Right lobe of liver (tissue), 6 donors: ENCODE data around the gene GRM8. TPM values are rescaled to one million over a fixed set of nuclear protein-coding genes. Genes with fewer than 3 reads are reported as not detected.

Experiments
- ATAC-seq, 4 donors: fragments of 200-7000 bp; cut with Tn5 transposase; one replicate each; pipeline ENCODE4 v1.9.1; 2020; ENCODE audit warnings: mild to moderate bottlenecking in 4 of 4, moderate library complexity in 4 of 4
- DNase-seq, 3 donors: peaks; one replicate each; pipeline ENCODE4 v3.0.0-alpha.2; 2020
- H3K27ac ChIP-seq, 3 donors: fragments of 200-600 bp; one replicate each; pipeline ENCODE4 v1.8.0; 2022
- H3K27me3 ChIP-seq, 2 donors: fragments of 200-600 bp; one replicate each; pipeline ENCODE4 v1.8.0; 2022
- H3K36me3 ChIP-seq, 4 donors: fragments of 200-600 bp; sonication (generic) in 1 of 4; one replicate each; pipeline versions ENCODE4 v1.5.1 to v1.8.0; 2017 to 2022; ENCODE audit warnings: control low read depth in 1 of 4
- H3K4me1 ChIP-seq, 4 donors: fragments of 200-600 bp; sonication (generic) in 1 of 4; one replicate each; pipeline versions ENCODE4 v1.5.1 to v1.8.0; 2017 to 2022; ENCODE audit warnings: control low read depth in 1 of 4
- H3K4me3 ChIP-seq, 3 donors: fragments of 200-600 bp; one replicate each; pipeline ENCODE4 v1.8.0; 2022
- H3K9me3 ChIP-seq, 4 donors: fragments of 200-600 bp; sonication (generic) in 1 of 4; one replicate each; pipeline versions ENCODE4 v1.5.1 to v1.8.0; 2017 to 2022; ENCODE audit warnings: control low read depth in 1 of 4
- CTCF ChIP-seq, 4 donors: fragments of 200-600 bp in 3 of 4; fragments of 450-650 bp in 1 of 4; IDR thresholded peaks; one replicate each; pipeline versions ENCODE4 v1.5.1 to v1.8.0; 2016 to 2022; ENCODE audit warnings: antibody characterized with exemption in 4 of 4, mild to moderate bottlenecking in 2 of 4
- POLR2A ChIP-seq: fragments of 450-650 bp; IDR thresholded peaks from one replicate; pipeline ENCODE4 v1.6.1; 2017; ENCODE audit warnings: antibody characterized with exemption, mild to moderate bottlenecking
- WGBS: methylation state at CpG from one replicate; pipeline ENCODE4 v1.1.6; 2018; ENCODE audit warnings: low coverage, low lambda C conversion rate; ENCODE audit not compliant: insufficient coverage; ENCODE audit errors: missing lambda C conversion rate; 5-methylcytosine and 5-hydroxymethylcytosine counted together
- intact Hi-C, 2 donors: fragments of 100-400 bp; cut with DNase I; formaldehyde crosslinking; loops; one replicate each; pipeline versions ENCODE4 v1.11.2 to v1.14.1; 2022
- total RNA-seq, 6 experiments: library from RNA; depleted of rRNA in 2 of 6; stranded (reverse); fragments of >200 nt in 2 of 6; fragmentation: NEBNext Ultra II Directional in 3 of 6; extraction: Animal tissue kit (Norgen Biotek cat#: 25700) in 3 of 6; gene quantifications; one replicate each; pipeline versions ENCODE4 v1.1.0 to v1.2.4, GENCODE V29; 2016 to 2023
- donor health status: DM: no; HTN: yes; CAD: no.
- donor health status: DM: no; HTN: no; CAD: no.
- donor health status: DM: no; HTN: no; CAD: no.
- donor health status: DM: no; HTN: yes; CAD: no.
- donor health status: DM: no; HTN: yes; CAD: no.

GRM8 gene
- total RNA-seq, 6 experiments from 2014 or later = 0.12 to 8.4 (median 2.7) TPM

- ATAC-seq = no peak
- TF ChIP-seq CTCF (IDR thresholded peaks at IDR 0.05) = no peak
- TF ChIP-seq POLR2A = no peak
These were observed 22.4 kb downstream of the GRM8 start for GRCh38 chr7:127230192-127230925.

DNA sequence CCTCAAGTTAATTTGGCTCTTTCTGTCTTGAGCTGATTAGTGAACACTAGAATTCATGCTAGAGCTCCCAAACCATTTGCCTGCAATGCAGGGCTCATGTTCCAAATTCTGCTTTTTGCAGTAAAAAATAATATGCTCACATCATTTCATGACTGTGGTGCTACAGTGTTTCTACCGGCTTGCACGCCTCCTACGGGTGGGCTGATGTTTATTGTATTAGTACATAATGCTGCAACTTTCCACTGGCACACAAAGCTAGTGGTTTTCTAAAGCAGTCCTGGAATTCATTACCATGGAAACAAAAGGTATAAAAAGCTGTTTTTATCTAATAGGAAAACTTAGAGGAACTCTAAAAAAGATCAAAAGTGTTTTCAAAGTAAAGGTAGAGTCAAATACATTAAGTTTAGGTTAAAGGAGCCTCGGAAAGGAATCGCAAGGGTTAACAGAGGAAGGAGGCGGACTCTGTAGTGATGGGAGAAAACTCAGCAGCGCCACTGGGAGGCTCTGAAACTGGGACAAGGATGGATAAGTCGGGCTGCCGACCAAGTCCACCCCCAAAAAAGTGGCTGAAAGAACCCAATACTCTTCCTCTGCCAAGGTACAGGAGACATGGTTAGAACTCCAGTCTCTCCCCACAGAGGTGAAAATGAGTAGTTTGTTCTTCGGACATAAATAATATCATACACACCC is 25.9 kb downstream of the GRM8 start:
- TF ChIP-seq CTCF (IDR thresholded peaks at IDR 0.05) (no peak), POLR2A (no peak)
- DNase-seq = no peak
- Histone ChIP-seq H3K9me3 (no peaks in the 10 kb centered on the region), H3K4me1 (no peaks in the 10 kb centered on the region), H3K27me3 (no peaks in the 10 kb centered on the region), H3K27ac (no peak overlapping the region), H3K36me3 (no peaks in the 10 kb centered on the region), H3K4me3 (no peak overlapping the region)
- 26% methylated on average over 10 of the region's 10 CpGs for WGBS
- ATAC-seq = no peak
- intact Hi-C loops = no loop called here

More at GRCh38 chr7:127230192-127230925, 22.4 kb downstream of the GRM8 start:
- no peak for DNase-seq
- no peaks in the 10 kb centered on the region for H3K27me3 ChIP-seq
- no peaks in the 10 kb centered on the region for H3K4me1 ChIP-seq
- intact Hi-C loops = no loop called here
- no peaks in the 10 kb centered on the region for H3K9me3 ChIP-seq
- no peaks in the 10 kb centered on the region for H3K36me3 ChIP-seq
- 70% methylated on average over 2 of the region's 3 CpGs for WGBS
- no peak overlapping the region for H3K27ac ChIP-seq
- no peak overlapping the region for H3K4me3 ChIP-seq

GRCh38 chr7:127221731-127222130 is 31.0 kb downstream of the GRM8 start:
- H3K27me3 ChIP-seq = no peaks in the 10 kb centered on the region
- TF ChIP-seq POLR2A (no peak), CTCF (IDR thresholded peaks at IDR 0.05) (no peak)
- no peak overlapping the region for H3K4me3 ChIP-seq
- ATAC-seq (no peak), DNase-seq (no peak)
- H3K4me1 ChIP-seq = no peaks in the 10 kb centered on the region
- intact Hi-C loops = no loop called here
- no peaks in the 10 kb centered on the region for H3K9me3 ChIP-seq
- WGBS = 78% methylated on average over 1 of the region's 1 CpG
- H3K27ac ChIP-seq = no peak overlapping the region
- no peaks in the 10 kb centered on the region for H3K36me3 ChIP-seq

- ATAC-seq = no peak
These were observed 37.6 kb downstream of the GRM8 start for GRCh38 chr7:127214956-127215718.

More at GRCh38 chr7:127214956-127215718, 37.6 kb downstream of the GRM8 start:
- H3K36me3 ChIP-seq = no peaks in the 10 kb centered on the region
- H3K9me3 ChIP-seq = no peaks in the 10 kb centered on the region
- no peak for DNase-seq
- no peaks in the 10 kb centered on the region for H3K27me3 ChIP-seq
- H3K4me3 ChIP-seq = no peak overlapping the region
- H3K4me1 ChIP-seq = no peaks in the 10 kb centered on the region
- H3K27ac ChIP-seq = no peak overlapping the region
- intact Hi-C loops = no loop called here
- TF ChIP-seq CTCF (IDR thresholded peaks at IDR 0.05) = no peak
- no peak for TF ChIP-seq POLR2A
- 67% methylated on average over 4 of the region's 4 CpGs for WGBS
